HS-5 (cell line): ENCODE measurements around the gene FASN.
"Not testable (repeated sequence)": the region's sequence is repeated elsewhere in the genome, so short reads cannot be mapped to it uniquely, and the experiment has no call there.

ENCODE experiments used
- DNase-seq: peaks from one replicate; pipeline ENCODE4 v3.0.0-alpha.2; 2012; ENCODE audit warnings: low read depth

The FASN gene

DNA sequence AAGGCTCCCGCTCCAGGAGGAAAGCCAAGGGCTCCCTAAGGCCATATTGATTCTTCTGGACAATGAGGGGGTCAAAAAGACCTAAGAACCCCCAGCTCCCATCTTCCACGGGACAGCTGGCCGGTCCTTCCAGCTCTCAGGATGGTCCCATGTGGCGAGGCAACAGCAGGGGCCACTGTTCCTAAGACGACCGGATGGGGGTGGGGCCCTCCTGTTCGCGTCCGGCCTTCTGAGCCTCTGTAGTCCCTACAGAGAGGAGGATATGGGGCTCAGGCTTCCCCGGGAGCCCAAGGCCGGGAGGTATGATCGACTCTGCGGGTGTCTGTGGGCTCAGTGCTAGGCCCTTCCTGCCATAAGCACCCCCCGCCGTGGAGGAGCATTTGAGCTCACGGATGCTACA, 54.5 kb downstream of the FASN start:
- DNase-seq, result no peak

DNA sequence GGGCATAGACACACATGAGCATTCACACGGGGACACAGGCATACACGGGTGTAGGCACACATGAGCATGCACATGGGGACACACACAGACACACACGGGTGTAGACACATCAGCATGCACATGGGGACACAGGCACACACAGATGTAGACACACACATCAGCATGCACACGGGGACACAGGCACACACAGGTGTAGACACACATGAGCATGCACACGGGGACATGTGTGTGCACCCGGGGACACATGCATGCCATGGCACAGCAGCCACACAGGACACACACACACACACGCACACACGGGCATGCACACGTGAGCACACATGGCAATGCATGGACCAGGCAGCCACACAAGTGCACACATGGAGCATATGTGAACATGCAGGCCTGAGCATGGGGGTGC, 55.4 kb downstream of the FASN start:
- DNase-seq, result no peak

DNA sequence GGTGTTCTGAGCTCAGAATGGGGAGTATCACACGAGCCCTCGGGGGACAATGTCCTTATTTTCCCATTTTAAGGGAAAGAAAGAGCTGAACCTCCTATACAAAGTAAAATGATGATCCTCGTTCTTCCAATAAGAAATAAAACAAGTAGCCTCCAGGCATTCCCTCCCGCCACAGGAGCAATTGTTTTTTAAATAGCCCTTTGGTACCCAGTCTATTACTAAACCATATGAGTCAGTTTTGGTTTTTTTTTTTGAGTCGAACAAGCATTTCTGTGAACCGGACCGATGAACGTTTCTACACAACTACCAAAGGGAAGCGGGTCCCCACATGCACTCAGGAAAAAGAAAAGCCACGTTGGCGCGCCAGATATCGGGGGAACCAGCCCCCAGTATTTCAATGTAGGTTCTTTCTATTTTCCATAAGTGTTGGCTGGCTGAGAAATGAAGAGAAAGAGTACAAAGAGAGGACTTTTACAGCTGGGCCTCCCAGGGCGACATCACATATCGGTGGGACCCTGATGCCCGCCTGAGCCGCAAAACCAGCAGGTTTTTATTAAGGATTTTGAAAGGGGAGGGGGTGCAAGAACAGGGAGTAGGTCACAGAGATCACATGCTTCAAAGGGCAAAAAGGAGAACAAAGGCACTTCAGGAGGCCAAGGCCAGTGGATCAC, 56.8 kb downstream of the FASN start:
- DNase-seq, result no peak

DNA sequence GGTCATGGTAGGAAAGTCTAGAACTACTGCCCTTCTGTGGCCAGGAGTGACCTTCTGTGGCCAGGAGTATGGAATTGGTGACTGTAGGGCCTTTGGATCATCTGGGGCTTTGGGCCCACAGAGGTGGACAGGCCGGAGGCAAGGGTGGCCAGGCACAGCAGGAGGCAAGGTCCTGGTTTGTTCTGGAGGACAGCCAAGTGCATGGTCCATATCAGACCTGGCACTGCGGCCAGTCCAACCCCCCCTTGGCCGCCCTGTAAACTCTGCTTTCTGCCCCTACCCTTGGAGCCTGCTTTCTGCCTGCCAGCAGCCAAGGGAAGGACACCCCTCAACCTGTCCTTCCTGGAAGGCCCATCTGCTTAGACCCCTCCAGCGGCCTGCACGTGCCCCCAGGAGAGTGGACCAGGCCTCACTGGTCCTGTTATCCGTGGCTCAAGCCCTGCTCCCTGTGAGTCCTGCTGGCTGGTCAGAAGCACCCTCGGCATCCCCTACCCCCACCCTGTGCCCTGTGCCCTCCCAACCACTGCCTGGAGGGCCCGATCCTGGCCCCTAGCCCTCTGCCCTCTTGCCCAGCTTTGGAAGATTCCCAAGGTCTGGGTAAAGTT, 58.2 kb downstream of the FASN start:
- DNase-seq, result no peak

DNA sequence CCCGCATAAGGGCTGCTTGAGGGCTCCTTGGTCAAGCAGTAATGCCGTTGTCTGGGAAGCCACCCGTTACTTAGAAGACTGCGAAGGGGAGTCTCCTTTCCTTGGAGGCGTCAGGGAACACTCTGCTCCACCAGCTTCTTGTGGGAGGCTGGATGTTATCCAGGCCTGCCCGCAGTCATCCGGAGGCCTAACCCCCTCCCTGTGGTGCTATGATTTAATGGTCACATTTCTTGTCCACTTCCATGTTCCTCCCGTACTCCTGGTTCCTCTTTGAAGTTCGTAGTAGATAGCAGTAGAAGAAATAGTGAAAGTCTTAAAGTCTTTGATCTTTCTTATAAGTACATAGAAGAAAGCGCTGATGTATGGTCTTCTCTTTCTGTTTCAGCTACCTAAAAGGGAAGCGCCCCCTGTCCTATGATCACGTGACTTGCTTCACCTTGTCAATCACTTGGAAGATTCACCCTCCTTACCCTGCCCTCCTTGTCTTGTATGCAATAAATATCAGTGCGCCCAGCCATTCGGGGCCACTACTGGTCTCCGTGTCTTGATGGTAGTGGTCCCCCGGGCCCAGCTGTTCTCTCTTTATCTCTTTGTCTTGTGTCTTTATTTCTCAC, 59.1 kb downstream of the FASN start:
- DNase-seq, result not testable (repeated sequence)

DNA sequence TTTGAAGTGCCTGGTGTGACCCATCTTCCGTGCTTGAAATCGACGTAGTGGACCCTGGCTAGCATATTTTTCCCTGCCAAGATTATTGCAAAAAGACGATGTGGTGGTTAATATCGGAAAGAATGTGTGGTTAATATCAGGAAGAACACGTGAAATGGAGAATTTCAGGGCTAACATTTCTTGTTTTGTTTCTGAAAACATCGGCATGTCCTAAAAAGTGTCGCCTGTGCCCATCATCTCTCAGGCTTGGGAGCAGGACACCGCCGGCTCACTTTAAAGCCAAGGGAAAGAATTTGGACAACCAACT, 60.2 kb downstream of the FASN start:
- no peak for DNase-seq

DNA sequence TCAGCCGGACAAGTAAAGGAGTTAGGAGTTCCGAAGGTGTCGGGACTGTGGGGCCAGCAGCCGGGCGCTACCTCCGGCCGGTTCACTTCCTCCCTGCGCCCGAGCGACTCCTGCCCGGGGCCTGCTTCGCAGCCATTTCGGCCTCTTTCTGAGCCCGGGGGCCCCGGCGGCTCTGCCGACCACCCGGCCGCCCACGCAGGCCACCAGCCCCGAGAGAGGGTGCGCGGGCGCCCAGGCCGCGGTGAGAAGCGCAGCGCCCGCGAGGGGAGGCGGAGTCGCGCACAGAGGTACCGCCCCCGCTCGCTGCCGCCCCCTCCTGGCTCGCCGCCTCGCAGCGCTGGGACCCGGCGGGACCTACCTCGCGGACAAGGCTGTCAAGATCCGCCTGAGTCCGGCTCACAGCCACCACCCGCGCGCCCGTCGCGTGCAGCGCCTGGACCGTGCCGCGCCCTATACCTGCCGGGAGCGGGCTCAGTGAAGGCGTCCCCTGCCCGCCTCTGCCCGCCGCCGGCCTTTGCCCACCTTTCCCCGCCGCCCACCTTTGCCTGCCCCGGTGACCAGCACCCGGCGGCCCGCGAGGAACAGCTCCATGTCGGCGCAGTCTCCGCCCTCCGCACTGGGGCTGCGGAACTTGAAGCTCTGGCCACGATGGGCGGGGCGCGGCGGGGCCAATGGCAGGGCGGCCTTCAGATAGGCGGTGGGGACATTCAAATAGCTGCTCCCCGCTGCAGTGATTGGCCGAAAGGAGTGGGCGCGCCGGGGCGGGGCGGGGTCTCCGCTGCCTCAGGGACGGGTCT, 60.7 kb downstream of the FASN start, which contains the start of gene DCXR:
TSS of gene DCXR (minus strand) at position 606 of the 797 bp plus-strand sequence. CDS start at position 591, 15 bp downstream.
- peak; percentile 74 for DNase-seq

DNA sequence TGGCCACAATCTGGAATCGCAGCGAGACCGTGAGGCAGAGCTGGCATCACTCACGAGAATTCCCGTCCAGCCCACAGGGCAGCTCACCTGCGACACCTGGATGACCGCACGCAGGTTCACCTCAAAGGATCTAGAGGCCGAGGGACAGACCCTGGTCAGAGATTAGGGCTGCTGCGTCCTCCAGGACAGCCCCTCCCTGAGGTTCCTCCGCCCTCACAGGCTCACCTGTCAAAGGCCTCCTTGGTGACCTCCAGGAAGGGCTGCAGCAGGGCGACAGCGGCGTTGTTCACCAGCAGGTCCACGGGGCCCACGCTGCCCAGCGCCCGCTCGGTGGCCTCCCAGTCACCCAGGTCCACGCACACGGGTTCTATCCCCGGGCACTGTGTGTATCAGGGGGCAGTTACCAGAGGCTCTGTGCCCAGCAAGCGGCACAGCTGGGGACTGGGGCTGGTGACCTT, 61.4 kb downstream of the FASN start:
- no peak for DNase-seq

DNA sequence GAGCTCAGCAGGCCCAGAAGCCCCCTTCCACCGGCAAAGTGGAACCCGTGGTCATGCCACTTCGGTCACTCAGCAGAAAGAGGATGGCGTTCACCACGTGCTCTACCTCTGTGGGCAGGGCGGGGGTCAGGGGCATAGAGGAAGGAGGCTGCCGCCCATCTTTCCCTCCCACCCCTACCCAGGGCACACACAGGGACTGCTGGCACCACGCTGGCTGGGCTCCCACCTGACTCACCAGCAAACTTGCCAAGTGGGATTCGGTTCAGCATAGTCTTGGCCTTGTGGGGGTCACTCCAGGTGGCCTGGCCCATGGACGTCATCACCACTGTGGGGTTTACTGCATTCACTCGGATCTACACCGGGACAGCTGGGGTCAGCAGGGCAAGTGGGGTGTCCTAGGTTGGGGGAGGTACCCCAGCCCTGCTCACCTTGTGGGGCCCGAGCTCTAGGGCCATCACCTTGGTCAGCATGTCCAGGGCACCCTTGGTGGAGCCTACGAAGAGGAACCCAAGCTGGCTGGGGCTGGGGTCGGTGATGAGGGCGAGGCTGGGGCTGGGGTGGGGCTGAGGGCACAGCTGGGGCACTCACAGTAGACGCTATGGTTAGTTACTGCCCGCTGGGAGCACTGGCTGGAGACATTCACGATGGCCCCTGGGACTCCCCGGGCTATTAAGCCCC, 61.9 kb downstream of the FASN start:
- no peak for DNase-seq

DNA sequence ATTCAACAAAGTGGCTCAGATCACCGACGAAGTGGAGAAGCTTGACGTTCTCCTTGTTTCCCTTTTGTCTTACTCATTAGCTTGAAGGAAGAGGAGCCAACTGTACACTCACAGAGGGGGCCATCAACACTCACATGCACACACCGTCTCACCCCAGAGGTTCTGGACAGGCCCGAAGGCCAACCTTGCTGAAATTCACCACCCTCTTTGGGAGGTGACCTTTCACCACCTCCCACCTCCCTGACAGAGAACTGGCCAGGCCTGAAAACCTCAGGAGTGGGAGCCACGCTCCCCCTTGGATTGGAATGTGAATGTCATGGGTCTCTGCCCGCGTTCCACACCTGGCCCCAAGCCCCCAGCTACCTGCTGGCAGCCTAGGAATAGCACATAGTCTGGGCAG, 62.5 kb downstream of the FASN start:
- DNase-seq, result no peak

DNA sequence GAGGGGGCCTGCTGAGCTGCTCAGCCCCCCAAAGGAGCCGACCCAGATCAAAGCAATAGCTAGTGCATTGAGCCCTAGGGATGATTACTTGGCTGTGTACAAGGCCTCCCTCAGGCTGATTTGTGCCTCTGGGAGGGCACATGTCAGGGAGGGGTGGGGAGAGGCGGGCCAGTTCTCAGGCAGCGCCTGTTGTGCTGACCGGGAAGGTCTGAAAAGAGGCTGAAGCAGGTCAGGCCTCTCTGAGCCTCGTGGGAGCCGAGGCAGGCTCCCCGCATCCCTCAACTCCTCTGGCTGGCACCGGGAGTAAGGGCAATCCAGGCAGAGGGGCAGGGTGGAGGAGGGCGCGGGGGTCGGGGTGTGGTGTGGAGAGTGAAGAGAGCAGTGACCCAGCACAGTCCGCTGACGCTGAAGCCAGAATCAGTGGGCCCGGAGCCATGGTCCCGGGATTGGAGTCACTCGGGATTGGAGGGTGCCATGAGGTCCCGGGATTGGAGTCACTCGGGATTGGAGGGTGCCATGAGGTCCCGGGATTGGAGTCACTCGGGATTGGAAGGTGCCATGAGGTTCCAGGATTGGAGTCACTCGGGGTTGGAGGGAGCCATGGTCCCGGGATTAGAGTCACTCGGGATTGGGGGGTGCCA, 63.5 kb downstream of the FASN start:
- no peak for DNase-seq

DNA sequence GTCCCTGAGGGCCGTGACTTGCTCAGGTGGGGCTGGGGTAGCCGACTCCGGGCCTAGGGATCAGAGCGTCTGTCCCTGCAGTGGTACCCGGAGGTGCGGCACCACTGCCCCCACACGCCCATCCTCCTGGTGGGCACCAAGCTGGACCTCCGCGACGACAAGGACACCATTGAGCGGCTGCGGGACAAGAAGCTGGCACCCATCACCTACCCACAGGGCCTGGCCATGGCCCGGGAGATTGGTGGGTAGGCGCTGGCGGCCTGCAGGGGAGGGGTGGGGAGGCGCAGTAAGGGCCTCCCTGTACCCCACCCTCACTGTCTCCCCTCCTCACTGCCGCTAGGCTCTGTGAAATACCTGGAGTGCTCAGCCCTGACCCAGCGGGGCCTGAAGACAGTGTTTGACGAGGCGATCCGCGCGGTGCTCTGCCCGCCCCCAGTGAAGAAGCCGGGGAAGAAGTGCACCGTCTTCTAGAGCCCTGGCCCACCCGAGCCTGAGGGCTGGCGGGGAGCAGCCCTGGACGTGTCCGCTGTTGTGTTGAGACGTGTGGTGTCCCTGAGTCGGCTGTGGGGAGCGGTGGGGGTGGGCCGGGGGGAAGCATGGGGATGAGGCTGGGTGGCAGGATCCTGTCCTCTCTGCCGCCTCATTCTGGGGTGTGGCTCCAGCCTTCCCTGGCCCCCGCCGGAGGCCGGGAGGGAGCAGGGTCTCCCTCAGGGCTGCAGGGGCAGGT, 64.5 kb downstream of the FASN start:
- DNase-seq, result no peak

DNA sequence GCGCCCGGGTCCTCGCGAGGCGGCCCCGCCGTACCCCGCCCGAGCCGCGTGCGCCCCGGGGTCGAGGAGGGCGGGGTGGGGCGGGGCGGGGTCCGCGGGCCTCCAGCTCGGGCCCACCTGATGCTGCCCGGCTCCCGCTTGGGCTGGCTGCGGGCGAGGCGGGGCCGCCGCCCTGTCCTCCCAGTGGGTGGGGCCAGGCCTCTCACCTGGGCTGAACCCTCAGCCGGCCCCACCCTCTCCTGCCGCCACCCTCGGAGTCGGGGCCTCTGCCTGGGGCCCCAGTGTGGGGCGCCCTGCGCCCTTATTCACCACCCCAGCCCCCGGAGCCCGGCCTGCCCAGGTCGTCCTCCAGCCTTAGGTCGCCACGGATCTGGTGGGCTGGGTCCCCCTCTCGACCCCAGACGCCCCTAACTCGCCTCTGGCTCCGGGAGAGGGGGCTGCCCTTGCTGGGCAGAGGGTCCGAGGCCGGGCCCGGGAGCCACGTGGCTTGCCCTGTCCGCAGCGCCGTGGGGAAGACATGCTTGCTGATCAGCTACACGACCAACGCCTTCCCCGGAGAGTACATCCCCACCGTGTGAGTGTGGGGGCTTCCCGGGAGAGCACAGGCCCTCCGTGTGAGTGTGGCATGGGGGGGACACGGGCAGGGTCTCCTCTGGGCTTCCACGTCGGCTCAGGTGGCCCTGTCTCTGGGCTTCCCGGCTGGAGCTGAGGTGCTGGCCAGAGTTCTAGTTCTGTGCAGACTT, 66.0 kb downstream of the FASN start:
- no peak for DNase-seq

DNA sequence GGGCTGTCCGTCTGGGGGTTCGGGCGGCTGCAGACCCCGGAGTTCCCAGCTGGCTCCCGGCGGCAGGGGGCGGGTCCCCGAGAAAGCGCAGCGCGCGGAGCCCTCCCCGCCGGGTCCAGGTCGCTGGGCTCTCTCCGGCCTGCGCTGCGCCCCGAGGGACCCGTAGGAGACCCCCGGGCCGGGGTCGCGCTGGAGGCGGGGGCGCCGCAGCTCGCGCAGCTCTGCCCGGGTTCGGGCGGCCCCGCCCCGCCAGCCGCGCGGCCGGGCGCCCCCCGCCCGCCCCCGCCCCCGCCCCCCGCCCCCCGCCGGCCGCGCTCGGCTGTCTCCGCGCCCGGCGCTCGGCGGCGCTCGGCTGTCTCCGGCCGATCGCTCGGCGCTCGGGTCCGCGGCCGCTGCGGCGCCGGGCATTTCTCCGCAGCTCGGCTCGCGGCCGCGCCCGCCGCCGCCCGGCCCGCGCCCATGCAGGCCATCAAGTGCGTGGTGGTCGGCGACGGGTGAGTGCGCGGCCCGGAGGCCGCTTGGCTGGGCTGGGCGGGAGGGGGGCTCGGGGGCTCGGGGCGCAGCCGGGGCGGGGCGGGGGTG, 66.6 kb downstream of the FASN start, which contains the start of gene RAC3:
TSS of gene RAC3 (plus strand) at position 376 of the 582 bp plus-strand sequence. CDS start at position 460, 84 bp downstream.
- no peak for DNase-seq

DNA sequence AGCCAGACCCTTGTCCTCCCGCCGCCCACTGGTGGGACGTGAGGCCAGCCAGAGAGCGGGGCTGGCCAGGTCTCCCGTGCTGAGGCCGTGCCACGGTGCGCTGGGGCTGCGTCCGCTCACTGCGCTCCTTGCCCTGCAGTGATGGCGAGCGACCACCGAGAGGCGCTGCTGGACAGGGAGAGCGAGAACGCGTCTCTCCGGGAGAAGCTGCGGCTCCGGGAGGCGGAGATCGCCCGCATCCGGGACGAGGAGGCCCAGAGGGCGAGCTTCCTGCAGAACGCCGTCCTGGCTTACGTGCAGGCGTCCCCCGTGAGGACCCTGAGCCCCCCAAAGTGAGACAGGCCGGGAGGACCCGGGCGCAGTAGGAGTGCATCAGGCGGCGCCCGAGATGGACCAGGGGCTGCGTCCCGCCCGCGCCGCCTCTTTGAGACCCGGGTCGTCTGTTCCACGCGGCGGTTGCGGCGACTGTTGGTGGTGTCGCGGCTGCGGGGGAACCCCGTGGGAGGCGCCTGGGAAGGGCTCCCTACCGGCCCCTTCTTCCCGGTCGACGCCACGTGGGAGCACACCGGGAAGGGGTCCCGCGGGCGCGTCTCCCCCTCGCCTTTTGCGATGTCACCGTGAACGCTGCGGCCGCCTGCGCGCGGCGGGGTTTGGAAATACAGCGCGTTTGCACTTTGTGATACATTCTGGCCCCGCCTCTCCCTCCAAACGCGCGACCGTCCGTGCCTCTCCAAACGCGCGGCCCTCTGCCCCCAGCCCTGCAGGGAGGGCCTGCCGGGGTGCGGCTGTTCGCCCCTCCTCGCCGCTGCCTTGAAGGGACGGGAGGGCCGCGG, 67.3 kb downstream of the FASN start:
- DNase-seq, result no peak

DNA sequence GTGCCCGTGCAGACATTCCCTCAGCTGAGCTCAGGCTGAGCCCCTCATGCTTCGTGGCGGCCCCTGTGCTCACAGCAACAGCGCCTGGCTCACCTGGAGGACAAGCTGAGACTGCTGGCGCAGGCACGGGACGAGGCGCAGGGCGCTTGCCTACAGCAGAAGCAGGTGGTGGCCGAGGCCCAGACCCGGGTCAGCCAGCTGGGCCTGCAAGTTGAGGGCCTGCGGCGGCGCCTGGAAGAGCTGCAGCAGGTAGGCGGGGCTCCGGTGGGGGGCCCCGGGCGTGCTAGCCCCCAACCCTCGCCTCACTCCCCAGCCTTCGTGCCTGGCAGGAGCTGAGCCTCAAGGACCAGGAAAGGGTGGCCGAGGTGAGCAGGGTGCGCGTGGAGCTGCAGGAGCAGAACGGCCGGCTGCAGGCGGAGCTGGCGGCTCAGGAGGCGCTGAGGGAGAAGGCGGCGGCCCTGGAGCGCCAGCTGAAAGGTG, 68.0 kb downstream of the FASN start:
- DNase-seq, result no peak

DNA sequence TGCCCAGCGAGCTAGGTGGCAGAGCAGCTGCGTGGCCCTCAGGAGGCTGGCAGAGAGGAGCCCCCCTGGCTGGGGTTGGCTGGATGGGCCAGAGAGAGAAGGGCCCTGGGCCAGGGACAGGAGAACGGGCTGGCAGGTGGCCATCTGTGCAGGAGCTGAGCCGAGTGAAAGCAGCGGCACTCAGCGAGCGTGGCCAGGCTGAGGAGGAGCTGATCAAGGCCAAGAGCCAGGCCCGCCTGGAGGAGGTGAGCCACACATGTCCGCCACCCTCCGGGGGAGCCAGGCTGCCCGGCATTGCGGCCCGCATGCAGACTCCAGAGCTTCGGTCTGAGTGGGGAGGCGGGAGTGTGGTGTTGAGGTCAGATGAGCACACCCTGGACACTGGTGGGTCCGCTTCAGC, 68.6 kb downstream of the FASN start:
- no peak for DNase-seq

DNA sequence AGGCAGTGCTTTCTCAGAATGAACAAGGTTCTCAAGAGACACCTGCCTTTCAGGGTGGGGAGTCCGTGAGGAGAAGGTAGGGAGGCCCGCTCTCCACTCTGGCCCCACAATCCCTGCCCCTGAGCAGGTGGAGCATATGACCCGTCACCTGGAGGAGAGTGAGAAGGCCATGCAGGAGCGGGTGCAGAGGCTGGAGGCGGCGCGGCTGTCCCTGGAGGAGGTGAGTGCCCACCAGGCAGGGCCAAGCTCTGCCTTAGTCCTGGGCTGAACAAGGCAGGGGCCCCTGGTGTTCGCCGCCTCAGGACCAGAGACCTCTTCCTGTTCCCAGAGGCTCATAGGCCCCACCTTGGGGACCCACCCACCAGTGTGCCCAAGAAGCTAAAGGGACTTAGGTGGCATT, 69.1 kb downstream of the FASN start:
- no peak for DNase-seq
